Measurements from ENCODE around the gene LRRC56. TPM values are rescaled to one million over a fixed set of nuclear protein-coding genes. Genes with fewer than 3 reads are reported as not detected.

LRRC56 gene
- total and polyA plus RNA-seq, 11 donors, result 0.07 to 0.35 (median 0.20) TPM; not detected in 2

GRCh38 chr11:528166-528814, 9.0 kb upstream of the LRRC56 start:
- Histone ChIP-seq H3K27ac (no peak overlapping the region), H3K4me3 (no peak overlapping the region)

GRCh38 chr11:528815-529727, 8.3 kb upstream of the LRRC56 start:
- ATAC-seq (peak in 1 of 4 donors; percentile 6), DNase-seq (no peak)
- Histone ChIP-seq H3K27ac (no peak overlapping the region), H3K9me3 (no peaks in the 10 kb centered on the region), H3K36me3 (peaks cover 0 to 29% (median 20%) of the 10 kb centered on the region in 9 donors), H3K4me1 (peaks cover under 1 to 19% (median 6%) of the 10 kb centered on the region in 12 donors), H3K4me3 (no peak overlapping the region), H3K27me3 (no peaks in the 10 kb centered on the region)
- 75 to 77% (median 76%) methylated on average over 20 to 29 of the region's 29 CpGs for WGBS, 4 donors
- intact Hi-C loops (cut with DNase I), result no loop called here
- no peak for TF ChIP-seq POLR2A (IDR thresholded peaks at IDR 0.05)
- TF ChIP-seq, protein P1, sequence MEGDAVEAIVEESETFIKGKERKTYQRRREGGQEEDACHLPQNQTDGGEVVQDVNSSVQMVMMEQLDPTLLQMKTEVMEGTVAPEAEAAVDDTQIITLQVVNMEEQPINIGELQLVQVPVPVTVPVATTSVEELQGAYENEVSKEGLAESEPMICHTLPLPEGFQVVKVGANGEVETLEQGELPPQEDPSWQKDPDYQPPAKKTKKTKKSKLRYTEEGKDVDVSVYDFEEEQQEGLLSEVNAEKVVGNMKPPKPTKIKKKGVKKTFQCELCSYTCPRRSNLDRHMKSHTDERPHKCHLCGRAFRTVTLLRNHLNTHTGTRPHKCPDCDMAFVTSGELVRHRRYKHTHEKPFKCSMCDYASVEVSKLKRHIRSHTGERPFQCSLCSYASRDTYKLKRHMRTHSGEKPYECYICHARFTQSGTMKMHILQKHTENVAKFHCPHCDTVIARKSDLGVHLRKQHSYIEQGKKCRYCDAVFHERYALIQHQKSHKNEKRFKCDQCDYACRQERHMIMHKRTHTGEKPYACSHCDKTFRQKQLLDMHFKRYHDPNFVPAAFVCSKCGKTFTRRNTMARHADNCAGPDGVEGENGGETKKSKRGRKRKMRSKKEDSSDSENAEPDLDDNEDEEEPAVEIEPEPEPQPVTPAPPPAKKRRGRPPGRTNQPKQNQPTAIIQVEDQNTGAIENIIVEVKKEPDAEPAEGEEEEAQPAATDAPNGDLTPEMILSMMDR (IDR thresholded peaks at IDR 0.05), result no peak

More at GRCh38 chr11:528166-528814, 9.0 kb upstream of the LRRC56 start:
- no peak for DNase-seq
- peaks cover 0 to 13% (median 0%) of the 10 kb centered on the region in 12 donors for H3K4me1 ChIP-seq
- no peaks in the 10 kb centered on the region for H3K27me3 ChIP-seq
- ATAC-seq, result no peak
- intact Hi-C loops (cut with DNase I), result no loop called here
- WGBS, 4 donors, result 77 to 88% (median 83%) methylated on average over 14 to 30 of the region's 30 CpGs
- H3K9me3 ChIP-seq, result no peaks in the 10 kb centered on the region
- peaks cover 0 to 24% (median 17%) of the 10 kb centered on the region in 9 donors for H3K36me3 ChIP-seq
- TF ChIP-seq POLR2A (IDR thresholded peaks at IDR 0.05), result no peak
- TF ChIP-seq, protein P1 (IDR thresholded peaks at IDR 0.05), result no peak

- no peak for DNase-seq
- intact Hi-C loops (cut with DNase I), result no loop called here
- Histone ChIP-seq H3K4me1 (peaks cover 3 to 27% (median 12%) of the 10 kb centered on the region in 12 donors), H3K27me3 (no peaks in the 10 kb centered on the region), H3K9me3 (no peaks in the 10 kb centered on the region), H3K27ac (no peak overlapping the region), H3K36me3 (peaks cover 0 to 29% (median 20%) of the 10 kb centered on the region in 9 donors), H3K4me3 (no peak overlapping the region)
- ATAC-seq, result no peak
- WGBS, 4 donors, result 81 to 86% (median 83%) methylated on average over 14 to 18 of the region's 18 CpGs
- TF ChIP-seq, protein P1 (IDR thresholded peaks at IDR 0.05), result no peak
- TF ChIP-seq POLR2A (IDR thresholded peaks at IDR 0.05), result no peak
Observed at GRCh38 chr11:529728-530411, 7.5 kb upstream of the LRRC56 start.

Data from heart left ventricle (tissue), 16 donors.